C1 segment of cervical spinal cord (tissue), 14 donors: ENCODE measurements around the gene ATP6V1F.
A peak's percentile ranks its signal among the peaks of the same experiment; 100 is the strongest.

Experiments
- DNase-seq, 14 donors: peaks; one replicate each; lab custom pipeline; 2025; lab: John Stamatoyannopoulos, UW

ATP6V1F gene

GRCh38 chr7:128835790-128836641, 26.6 kb upstream of the ATP6V1F start:
- DNase-seq: peak in 9 of 14 donors; percentile 22 to 74 (median 38)

GRCh38 chr7:128836729-128837348, 25.8 kb upstream of the ATP6V1F start:
- DNase-seq: peak in 9 of 14 donors; percentile 40 to 68 (median 53)

- DNase-seq: no peak
These were observed 25.1 kb upstream of the ATP6V1F start for GRCh38 chr7:128837521-128837921.

GRCh38 chr7:128838109-128838779, 24.4 kb upstream of the ATP6V1F start:
- DNase-seq: no peak

GRCh38 chr7:128838981-128839731, 23.5 kb upstream of the ATP6V1F start:
- DNase-seq: no peak

GRCh38 chr7:128839751-128840177, 22.9 kb upstream of the ATP6V1F start:
- no peak for DNase-seq

GRCh38 chr7:128840326-128841170, 22.1 kb upstream of the ATP6V1F start:
- no peak for DNase-seq

GRCh38 chr7:128841171-128841690, 21.4 kb upstream of the ATP6V1F start:
- no peak for DNase-seq

GRCh38 chr7:128841921-128842673, 20.6 kb upstream of the ATP6V1F start:
- DNase-seq: peak in 3 of 14 donors; percentile 25 to 39 (median 29)

GRCh38 chr7:128842674-128843641, 19.7 kb upstream of the ATP6V1F start:
- DNase-seq: no peak

GRCh38 chr7:128843938-128844621, 18.6 kb upstream of the ATP6V1F start:
- DNase-seq: no peak

- no peak for DNase-seq
These were observed 17.8 kb upstream of the ATP6V1F start for GRCh38 chr7:128844777-128845311.

GRCh38 chr7:128845475-128845874, 17.2 kb upstream of the ATP6V1F start:
- DNase-seq: no peak

GRCh38 chr7:128845987-128846386, 16.7 kb upstream of the ATP6V1F start:
- DNase-seq: no peak

- no peak for DNase-seq
These were observed 15.7 kb upstream of the ATP6V1F start for GRCh38 chr7:128846781-128847444.

- DNase-seq: no peak
These were observed 14.9 kb upstream of the ATP6V1F start for GRCh38 chr7:128847721-128848211.
